GM19467 (cell line): Measurements from ENCODE around the gene NYNRIN.
"Not testable (repeated sequence)": the region's sequence is repeated elsewhere in the genome, so short reads cannot be mapped to it uniquely, and the experiment has no call there.

Source experiments
- ATAC-seq: cut with Tn5 transposase; IDR thresholded peaks from one replicate; pipeline ENCODE4 v1.9.1; 2021; ENCODE audit warnings: mild to moderate bottlenecking, moderate library complexity; ENCODE audit not compliant: unreplicated experiment

NYNRIN gene

DNA sequence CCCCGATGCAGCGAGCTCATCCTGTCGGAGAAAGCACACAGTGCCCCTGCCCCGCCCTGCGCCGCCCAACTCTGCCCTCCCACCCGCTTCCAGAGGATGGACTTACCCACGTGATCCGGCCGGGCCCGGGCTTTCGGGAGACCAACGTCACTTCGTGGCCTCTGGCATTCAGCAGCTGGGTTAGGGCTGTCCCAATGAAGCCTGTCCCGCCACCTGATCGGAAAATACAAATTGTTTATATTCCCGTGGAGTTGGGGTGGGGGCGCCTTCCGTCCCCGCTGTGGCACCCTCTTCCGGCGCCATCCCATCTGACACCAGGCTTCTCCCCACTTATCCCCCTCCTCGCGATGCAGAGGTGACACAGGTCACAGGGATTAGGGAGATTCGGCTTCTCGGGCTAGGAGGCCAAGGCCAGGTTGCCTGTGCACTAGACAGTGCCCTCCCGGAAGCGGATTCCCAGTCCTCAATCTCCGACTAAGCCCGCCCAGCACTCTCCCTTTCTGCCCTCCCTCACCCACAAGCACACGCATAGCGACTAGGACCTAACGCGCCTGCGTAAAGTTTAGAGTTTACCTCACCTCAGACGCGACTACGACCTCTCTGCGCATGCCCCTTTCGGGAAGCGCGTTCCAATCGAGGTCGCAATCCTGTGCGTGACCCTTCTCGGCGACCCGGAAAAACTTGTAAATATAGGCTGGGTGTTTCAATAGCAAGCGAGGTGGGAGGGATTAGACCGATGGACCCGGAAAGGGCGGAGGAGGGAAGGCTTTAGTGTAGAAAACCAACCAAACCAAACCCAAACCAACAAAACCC lies 43.6 kb downstream of the NYNRIN start, which contains the start of gene SDR39U1:
Gene SDR39U1 (minus strand): TSS at position 537 of the 813 bp plus-strand sequence. CDS start 7 bp downstream, at position 530.
- ATAC-seq = peak; percentile 90

DNA sequence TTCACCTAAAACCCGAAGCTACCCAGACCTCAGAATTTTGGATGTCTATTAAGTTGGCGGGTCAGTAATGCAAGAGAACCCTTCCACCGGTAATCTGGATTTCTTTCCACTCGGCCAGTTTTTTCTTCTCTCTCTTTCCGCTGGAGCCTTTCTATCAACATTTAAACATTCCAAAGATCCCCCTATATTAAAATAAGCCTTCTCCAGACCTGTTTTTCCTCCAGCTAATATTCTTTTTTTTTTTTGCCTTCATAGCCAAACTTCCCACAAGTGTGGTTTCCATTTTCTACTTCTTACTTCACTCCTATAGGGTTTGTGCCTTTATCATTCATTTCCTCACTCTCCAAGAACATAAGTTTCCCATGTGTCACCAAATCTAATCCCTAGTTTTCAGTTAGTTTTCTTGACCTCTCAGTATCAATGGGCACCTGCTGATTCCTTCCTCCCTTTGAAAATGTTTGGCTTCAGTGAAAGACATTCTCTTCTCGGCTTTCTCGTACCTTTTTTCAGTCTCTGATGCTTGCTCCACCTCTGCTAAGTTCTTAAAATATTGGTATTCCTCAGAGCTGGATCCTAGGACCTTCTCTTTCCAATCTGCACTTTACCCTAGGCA lies 44.4 kb downstream of the NYNRIN start:
- ATAC-seq = no peak

- ATAC-seq = not testable (repeated sequence)
Observed at GRCh38 chr14:24450828-24451227, 52.0 kb downstream of the NYNRIN start.

GRCh38 chr14:24456980-24457379 lies 58.2 kb downstream of the NYNRIN start:
- no peak for ATAC-seq

DNA sequence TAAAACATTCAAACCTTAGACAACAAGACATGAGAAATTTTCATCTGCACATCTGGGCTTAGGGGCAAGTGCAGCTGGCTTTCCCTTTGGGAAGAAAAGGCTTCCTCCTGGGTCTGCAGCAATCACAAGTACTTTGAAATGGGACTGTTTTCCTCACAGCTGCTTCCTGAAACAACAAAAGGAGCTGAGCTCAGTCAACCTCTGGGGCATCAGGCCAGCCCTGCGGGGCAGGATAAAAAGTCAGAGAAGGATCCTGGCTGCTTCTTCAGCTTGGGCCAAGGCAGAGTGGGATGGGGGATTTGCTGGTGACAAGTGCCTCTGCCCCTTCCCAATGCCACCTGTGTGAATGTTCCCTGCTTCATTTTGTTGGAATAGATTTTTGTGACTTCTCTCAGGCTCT lies 59.9 kb downstream of the NYNRIN start:
- ATAC-seq = no peak

GRCh38 chr14:24459331-24459730 lies 60.5 kb downstream of the NYNRIN start:
- no peak for ATAC-seq

DNA sequence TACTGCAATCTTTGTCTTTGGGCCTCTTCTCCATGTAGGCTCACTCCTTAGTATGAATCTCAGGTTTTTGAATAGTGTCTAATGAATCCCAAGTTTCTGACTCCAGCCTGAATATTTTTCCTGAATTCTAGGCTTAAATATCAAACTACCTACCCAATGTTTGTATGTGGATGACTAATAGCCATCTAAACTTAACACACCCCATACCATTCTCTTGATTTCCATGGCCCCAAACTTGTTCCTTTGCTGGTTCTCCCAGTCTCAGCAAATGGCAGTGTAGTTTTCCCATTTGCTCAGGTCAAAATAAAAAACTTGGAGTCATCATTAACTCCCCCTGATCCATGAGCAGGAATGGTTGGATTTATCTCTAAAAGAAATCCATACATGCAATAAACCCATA lies 62.5 kb downstream of the NYNRIN start:
- ATAC-seq = no peak

GRCh38 chr14:24463017-24463883 lies 64.4 kb downstream of the NYNRIN start:
- no peak for ATAC-seq

- no peak for ATAC-seq
Observed at GRCh38 chr14:24463884-24464785, 65.3 kb downstream of the NYNRIN start.

- ATAC-seq = no peak
Observed at GRCh38 chr14:24465368-24465767, 66.6 kb downstream of the NYNRIN start.

DNA sequence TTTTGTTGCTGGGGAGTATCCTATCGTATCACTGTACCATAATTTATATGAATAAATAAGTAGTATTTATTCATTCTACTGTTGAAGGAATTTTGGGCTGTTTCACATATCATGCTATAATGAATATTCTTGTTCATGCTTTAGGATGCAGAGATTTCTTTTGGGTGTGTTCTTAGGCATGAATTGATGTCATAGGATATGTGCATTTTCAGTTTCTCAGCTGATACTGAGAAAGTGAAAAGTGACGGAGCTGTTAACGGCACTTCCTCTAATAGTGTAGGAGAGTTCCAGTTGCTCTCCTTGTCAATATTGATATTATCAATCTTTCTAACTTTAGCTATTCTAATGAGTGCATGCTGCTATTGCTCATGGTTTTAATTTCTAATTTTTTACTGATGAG lies 67.0 kb downstream of the NYNRIN start:
- no peak for ATAC-seq
